HG03520 (cell line): Measurements from ENCODE around the gene PDLIM5.
"Not testable (repeated sequence)": the region's sequence is repeated elsewhere in the genome, so short reads cannot be mapped to it uniquely, and the experiment has no call there.

ENCODE experiments used
- ATAC-seq: cut with Tn5 transposase; IDR thresholded peaks from one replicate; pipeline ENCODE4 v1.9.1; 2021; ENCODE audit warnings: mild to moderate bottlenecking, moderate library complexity; ENCODE audit not compliant: unreplicated experiment

The PDLIM5 gene

GRCh38 chr4:94488670-94489069 lies 36.9 kb downstream of the PDLIM5 start:
- no peak for ATAC-seq

- no peak for ATAC-seq
Observed at GRCh38 chr4:94489098-94489497, 37.4 kb downstream of the PDLIM5 start.

GRCh38 chr4:94490437-94490836 lies 38.7 kb downstream of the PDLIM5 start:
- ATAC-seq = no peak

- ATAC-seq = no peak
Observed at GRCh38 chr4:94491322-94491721, 39.6 kb downstream of the PDLIM5 start.

GRCh38 chr4:94495408-94495807 lies 43.7 kb downstream of the PDLIM5 start:
- no peak for ATAC-seq

GRCh38 chr4:94497690-94498089 lies 45.9 kb downstream of the PDLIM5 start:
- ATAC-seq = no peak

- no peak for ATAC-seq
Observed at GRCh38 chr4:94498502-94498901, 46.8 kb downstream of the PDLIM5 start.

GRCh38 chr4:94500685-94501084 lies 48.9 kb downstream of the PDLIM5 start:
- no peak for ATAC-seq

GRCh38 chr4:94504545-94504944 lies 52.8 kb downstream of the PDLIM5 start:
- ATAC-seq = no peak

- ATAC-seq = no peak
Observed at GRCh38 chr4:94506822-94507221, 55.1 kb downstream of the PDLIM5 start.

GRCh38 chr4:94507281-94507680 lies 55.5 kb downstream of the PDLIM5 start:
- no peak for ATAC-seq

GRCh38 chr4:94507708-94508107 lies 56.0 kb downstream of the PDLIM5 start:
- no peak for ATAC-seq

- no peak for ATAC-seq
Observed at GRCh38 chr4:94508296-94508695, 56.6 kb downstream of the PDLIM5 start.

- ATAC-seq = no peak
Observed at GRCh38 chr4:94508806-94509205, 57.1 kb downstream of the PDLIM5 start.

GRCh38 chr4:94511591-94511990 lies 59.8 kb downstream of the PDLIM5 start:
- no peak for ATAC-seq

- ATAC-seq = not testable (repeated sequence)
Observed at GRCh38 chr4:94513532-94513931, 61.8 kb downstream of the PDLIM5 start.

GRCh38 chr4:94515365-94515764 lies 63.6 kb downstream of the PDLIM5 start:
- ATAC-seq = no peak

- ATAC-seq = no peak
Observed at GRCh38 chr4:94516067-94516466, 64.3 kb downstream of the PDLIM5 start.

GRCh38 chr4:94516999-94517398 lies 65.3 kb downstream of the PDLIM5 start:
- ATAC-seq = no peak

GRCh38 chr4:94517492-94517891 lies 65.8 kb downstream of the PDLIM5 start:
- no peak for ATAC-seq

- ATAC-seq = no peak
Observed at GRCh38 chr4:94519019-94519418, 67.3 kb downstream of the PDLIM5 start.

- peak; percentile 38 for ATAC-seq
Observed at GRCh38 chr4:94519925-94520789, 68.4 kb downstream of the PDLIM5 start.
